GM13976 (cell line): ENCODE results near the gene TNFRSF14.
A peak's percentile ranks its signal among the peaks of the same experiment; 100 is the strongest.

Experiments
- DNase-seq: peaks from one replicate; pipeline ENCODE4 v3.0.0; 2012; ENCODE audit warnings: low spot score
- CTCF ChIP-seq: IDR thresholded peaks from 2 replicates; pipeline ENCODE4 v1.5.1; 2012; ENCODE audit warnings: borderline replicate concordance, mild to moderate bottlenecking; ENCODE audit not compliant: insufficient read depth; ENCODE audit errors: extremely low read depth, missing control alignments, control extremely low read depth
- in situ Hi-C: fragments of 300-500 bp; cut with MboI; formaldehyde crosslinking; loops from one replicate; pipeline ENCODE4 v1.12.0; 2022; ENCODE audit warnings: low sequenced_read_pairs, mixed read lengths, inconsistent platforms; ENCODE audit not compliant: unreplicated experiment

Gene TNFRSF14

GRCh38 chr1:2520806-2521205 is 35.4 kb upstream of the TNFRSF14 start:
- in situ Hi-C loops, result no loop called here
- no peak for DNase-seq
- no peak for TF ChIP-seq CTCF

- no peak for TF ChIP-seq CTCF
- no peak for DNase-seq
- in situ Hi-C loops, result no loop called here
Measured at GRCh38 chr1:2522230-2522629, 33.9 kb upstream of the TNFRSF14 start.

- in situ Hi-C loops, result no loop called here
- no peak for DNase-seq
- no peak for TF ChIP-seq CTCF
Measured at GRCh38 chr1:2523191-2523890, 32.8 kb upstream of the TNFRSF14 start.

GRCh38 chr1:2523891-2524609 is 32.1 kb upstream of the TNFRSF14 start:
- DNase-seq, result no peak
- TF ChIP-seq CTCF, result no peak
- in situ Hi-C loops, result no loop called here

- no peak for DNase-seq
- no peak for TF ChIP-seq CTCF
- in situ Hi-C loops, result loop anchor here (25.0 kb wide), 1 partner anchor 113 kb away; the partner anchor contains the start of gene PEX10
Measured at GRCh38 chr1:2525572-2525919, 30.6 kb upstream of the TNFRSF14 start.

- TF ChIP-seq CTCF, result no peak
- peak; percentile 93 for DNase-seq
- in situ Hi-C loops, result loop anchor here (25.0 kb wide), 1 partner anchor 114 kb away; the partner anchor contains the start of gene PEX10
Measured at GRCh38 chr1:2525920-2526823, 30.0 kb upstream of the TNFRSF14 start, which contains the start of gene PANK4. PANK4 (minus strand) TSS chr1:2526596; CDS start chr1:2526587, 9 bp downstream.
